Stimulated activated CD8-positive, alpha-beta memory T cell treated with anti-CD3 and anti-CD28 coated beads, Interleukin-4, amount 100 ng/mL, for 1 hour (primary cell): ENCODE data around the gene AHI1.

Experiments
- DNase-seq, 2 donors: peaks; one replicate each; pipeline ENCODE4 v3.0.0-alpha.2; 2020; ENCODE audit warnings: low read depth in 2 of 2, low spot score in 1 of 2

Gene AHI1

DNA sequence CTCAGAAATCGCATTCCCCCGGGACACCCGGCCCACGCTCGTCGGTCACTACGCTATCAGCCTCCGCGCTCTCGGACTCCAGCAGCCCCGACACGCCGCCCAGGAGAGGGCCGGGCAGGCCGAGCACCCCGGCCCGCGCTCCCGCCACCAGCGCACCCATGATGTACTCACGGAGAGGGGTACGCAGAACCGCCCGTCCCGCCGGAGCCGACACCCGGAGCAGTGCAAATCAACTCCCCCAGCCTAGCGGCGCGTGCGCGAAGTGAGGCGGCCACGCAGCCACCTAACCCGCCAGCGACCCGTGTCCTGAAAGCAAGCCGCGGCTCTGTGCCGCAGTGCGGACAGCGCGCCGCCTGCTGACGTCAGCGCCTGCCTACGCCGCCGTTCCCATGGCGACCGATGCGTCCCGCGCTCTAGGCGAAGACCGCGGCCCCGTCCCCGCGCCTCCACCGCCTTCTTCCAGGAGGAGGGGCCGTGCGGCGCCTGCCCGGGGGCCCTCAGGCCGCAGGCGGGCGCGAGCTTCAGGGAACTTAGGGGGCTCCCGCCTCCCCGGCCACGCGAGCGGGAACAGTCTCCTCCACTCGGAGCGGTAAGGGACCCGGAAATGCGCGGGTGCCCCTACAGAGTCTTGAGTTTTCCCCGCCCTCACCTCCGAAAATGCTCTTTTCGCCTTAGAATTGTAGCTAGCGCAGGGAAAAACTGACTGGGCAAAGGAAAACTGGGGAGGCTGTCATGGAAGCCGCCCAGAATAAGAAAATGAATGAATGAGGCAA lies at the start of gene AHI1:
Gene AHI1, minus strand, starts transcription at position 329 of the 773 bp plus-strand sequence. CDS start 5,503 bp downstream, outside the sequence.
- DNase-seq = peak; percentile 79

DNA sequence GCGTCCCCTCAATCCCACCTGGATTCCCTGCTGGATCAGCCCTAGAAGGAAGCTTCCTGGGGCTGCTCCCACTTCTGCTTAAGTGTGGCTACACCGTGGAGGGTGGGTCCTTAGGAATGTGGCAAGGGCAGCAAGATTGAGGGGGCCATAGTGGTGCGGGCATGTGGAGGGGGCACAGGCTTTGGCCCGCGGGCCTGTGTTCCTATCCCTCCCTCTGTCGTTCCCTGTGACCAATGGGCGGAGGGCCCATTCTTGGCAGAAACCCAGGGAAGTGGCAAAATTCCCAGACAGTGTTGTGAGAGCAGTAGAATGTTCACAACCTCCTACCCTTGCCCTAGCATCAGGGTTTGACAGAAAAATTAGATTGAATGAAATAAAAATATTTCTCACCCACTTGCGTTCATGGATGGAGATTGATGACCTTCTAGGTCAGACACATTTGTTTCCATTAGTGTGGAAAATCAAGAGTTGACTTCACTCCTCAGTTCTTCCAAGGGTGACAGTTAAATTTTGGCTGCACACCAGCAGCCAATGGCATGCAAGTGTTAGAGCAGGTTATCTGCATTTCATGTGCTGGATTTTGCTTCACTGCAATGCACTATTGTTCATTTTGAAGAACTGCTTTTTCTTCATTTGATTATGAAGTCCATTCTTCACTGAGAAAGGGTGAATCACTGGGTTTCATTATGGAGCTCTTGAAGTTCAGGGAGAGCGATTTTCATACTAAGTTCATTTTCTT lies 49.3 kb upstream of the AHI1 start:
- no peak for DNase-seq

DNA sequence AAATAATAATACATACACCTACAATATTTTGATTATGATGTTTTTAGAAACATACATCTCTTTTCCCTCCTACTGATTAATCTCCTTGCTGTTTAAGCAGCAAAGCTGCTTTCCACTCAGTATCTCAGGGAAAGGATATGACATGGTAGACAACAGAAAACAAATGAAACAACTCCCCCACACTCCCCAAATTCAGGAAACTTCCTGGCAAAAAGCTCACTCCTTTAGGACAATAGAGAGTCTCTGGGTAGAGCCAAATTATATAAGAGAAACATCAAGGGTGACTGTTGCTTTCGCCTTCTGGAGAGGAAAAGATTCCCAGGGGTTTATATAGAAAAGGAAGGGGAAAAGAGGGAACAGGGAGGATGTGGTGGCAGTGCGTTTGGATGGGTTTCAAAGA lies 48.7 kb upstream of the AHI1 start:
- no peak for DNase-seq

DNA sequence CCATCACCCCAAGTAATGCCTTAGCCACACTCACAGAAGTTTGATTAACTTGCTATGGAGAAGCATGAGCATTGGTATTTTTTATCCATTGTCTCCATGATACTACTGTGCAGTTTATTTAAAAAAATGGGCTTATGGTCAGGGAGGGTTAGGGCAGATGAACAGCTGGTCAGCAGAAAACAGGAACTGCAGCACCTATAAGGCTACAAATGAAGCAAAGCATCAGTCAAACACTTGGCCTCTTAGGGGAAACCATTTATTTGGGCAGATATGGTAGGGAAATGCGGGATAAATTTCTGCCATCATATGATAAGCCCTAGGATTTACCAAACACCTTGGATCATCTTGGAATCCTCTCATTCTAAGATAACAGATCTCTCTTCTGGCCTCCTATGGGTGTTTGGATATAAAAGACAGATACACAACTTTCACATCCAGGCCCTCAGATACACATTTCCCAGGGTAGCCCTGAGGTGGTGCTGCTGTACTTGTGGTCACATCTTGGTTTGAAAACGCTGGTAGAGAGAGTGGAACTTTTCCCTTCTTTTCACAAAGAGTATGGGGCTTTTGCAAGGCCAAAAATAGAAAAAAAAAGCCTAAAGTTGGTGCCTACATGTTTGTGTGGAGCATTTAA lies 42.8 kb upstream of the AHI1 start:
- no peak for DNase-seq

DNA sequence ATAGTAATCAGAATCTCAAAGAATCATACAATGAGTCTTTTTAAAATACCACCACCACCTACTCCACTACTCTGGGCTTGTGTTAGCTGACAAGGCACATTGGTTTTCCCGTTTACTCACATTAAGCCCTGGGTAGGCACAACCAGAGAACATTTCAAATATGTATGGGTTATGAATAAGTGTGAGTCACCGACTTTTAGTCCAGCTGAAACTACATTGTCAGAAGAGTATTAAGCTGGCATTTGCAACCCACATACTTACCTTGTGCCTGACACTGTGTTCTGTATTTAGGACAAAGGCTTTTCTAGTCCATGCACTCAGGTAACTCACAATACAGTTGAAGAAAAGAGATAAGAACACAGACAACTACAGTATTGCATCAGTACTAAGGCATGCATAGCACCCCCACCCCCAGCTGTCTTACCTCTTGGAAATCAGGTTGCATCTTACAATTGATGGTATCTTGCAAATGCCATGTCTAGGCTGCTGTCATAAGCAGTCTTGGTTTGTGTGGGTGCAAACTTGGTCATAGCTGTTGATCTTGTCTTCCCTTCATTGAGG lies 40.3 kb upstream of the AHI1 start:
- DNase-seq = no peak

DNA sequence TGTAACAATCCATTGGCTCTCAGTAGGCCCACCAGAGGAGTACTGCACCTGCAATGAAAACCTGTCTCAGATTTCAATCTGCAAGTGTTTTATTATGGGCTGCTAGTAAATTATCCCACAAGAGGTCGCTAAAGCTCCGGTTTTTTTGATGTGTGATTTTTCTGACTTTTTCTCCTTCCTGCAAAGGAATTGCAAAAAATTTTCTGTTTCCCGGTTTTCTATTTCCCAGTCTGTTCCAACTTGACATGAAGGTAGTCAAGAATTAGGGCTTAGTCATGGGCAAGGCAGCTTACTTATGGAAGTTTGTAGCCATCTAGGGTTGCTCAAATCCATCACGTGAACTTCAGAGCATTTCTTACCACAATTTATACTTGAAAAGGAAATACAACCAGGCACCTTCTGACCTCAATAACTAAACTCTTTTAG lies 38.5 kb upstream of the AHI1 start:
- no peak for DNase-seq

DNA sequence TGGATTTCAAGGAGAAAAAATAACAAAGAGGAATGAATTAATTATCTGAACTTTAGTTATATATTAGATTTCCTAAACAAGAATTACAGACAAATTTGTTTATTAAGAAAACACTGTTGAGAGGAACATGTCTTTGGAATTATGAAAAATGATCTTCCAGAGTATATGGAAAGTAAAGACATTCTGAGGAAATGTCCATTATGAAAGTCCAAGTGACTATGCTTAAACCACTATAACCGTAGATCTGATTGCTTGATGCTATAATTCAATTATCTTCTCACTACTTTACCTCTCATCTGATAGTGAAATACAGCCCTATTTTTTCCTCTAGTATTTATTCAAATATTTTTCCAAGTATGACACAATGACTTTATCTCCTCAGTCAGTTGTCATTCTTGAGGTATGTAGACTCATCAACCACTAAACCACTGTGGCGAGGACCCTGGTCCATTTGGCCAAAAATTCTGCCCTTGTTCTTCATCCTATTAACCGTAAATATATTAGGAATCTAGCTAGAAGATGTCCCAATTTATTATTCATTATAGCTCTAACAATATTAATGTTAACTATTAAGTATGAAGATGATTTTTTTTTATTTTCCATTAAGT lies 37.3 kb upstream of the AHI1 start:
- DNase-seq = no peak

DNA sequence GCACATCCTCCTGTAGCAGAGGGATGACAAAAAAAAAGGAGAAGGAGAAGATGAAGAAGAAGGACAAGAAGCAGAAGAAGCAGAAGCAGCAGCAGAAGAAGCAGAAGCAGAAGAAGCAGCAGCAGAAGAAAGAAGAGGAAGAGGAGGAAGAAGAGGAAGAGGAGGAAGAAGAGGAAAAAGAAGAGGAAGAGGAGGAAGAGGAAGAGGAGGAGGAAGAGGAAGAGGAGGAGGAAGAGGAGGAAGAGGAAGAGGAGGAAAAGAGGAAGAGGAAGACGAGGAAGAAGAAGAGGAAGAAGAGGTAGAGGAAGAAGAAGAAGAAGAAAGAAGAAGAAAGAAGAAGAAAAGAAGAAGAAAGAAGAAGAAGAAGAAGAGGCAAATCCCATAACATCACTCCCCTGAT lies 35.0 kb upstream of the AHI1 start:
- no peak for DNase-seq

DNA sequence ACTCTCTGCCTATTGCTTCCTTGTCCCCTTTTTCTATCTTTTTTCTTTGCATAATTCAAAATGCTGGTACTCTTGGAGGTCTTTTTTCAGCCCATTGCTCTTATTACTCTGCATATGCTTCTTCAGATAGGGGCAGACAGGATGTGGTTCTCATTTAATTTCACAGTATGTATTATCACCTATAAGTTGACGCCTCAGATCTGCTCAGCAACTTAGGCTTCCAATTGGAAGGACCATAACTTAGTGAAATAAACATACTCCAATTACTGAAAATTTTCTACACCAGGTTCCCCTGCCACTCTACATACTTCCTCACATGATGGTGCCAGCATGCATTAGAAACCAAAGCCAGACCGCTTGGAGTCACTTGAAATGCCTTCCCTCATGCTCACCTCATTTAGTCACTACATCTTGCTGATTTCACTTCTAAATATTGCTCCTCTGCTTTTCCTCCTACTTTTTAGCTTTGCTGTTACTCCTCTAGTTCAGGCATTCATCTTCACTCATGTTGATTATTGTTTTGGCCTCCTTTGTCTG lies 34.5 kb upstream of the AHI1 start:
- DNase-seq = no peak

DNA sequence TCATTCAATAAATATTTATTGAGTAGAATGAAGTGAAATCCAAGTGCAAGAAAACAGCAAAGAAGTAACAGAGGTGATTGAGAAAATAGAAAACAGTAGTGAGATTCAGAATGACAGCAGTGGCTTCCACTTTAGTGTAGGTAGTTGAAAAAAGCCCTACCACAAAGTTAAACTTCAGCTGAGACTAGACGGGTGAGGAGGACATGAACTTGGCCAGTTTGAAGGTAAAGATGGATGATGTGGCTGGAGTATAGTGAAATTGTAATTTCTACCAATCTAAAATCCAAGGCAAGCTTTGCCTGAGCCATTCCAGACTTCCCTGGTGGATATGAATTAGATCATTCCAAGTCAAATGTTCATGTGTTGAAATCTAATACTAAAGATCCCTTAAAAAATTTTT lies 32.6 kb upstream of the AHI1 start:
- DNase-seq = no peak

DNA sequence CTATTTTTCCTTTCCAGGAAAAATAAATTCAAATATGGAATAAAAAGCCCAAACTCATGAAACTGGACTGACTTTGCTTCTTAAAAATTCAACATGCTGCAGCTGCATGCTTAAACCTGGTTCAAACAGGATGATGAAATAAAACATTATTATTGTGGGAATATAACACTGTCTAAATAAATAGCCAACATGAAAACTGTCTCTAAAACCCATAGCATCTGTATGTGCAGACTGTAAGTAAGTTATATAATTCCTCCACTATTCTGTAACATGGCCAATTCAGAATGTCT lies 30.4 kb upstream of the AHI1 start:
- no peak for DNase-seq

DNA sequence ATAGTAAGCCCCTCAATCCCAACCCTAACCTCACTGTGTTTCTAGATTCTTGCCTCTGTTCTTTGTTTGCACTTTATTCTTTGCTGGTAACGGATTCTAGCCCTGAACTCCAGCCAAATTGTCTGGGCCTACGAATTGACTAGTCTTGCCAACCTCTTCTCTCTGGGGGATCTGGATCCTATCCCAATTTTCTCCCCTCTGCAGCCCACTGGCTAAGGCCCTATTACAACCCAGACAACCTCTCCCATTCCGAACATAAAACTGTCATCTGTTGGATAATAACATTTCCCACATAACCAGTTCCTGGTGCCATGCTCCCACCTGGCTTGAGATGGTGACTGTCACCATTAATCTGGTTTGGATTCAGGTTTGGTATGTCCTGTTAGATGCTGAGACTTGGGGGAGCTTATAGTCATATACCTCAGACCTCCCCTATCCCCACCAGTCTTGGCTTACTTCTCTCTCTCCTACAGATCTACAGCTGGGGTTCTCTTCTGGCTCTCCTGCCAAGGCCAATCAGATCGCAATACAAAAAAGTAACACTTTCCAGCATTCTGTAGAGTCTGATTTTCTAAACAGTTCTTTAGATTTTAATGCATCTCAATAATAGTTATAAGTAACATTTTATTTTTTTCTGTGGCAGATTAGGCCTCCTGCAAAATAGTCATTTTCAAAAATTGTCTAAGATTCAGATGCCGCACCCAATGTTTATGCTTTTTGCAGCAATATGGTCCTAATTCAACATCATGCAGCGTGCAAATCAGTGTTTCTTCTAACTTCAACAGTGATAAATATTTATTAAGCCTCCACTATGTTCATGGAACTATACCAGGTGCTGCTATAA lies 29.8 kb upstream of the AHI1 start:
- no peak for DNase-seq

DNA sequence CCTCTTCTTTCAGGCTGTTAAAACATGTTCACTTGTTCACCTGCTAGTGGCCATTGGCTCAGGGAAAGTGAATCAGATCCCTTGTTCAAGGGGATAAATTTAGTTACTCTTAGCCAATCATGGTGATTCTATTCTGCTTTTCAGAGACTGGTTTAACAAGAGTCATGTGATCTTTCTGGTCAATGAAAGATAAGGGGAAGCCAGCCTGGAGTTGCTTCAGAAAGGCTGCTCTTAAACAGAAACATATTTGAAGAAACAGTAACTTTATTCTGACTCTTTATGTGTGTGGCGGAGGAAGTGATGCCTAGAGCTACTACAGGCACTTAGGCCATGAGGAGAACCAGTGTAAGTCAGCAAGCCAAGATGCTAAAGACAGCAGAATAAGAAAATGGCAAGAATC lies 28.1 kb upstream of the AHI1 start:
- DNase-seq = no peak

DNA sequence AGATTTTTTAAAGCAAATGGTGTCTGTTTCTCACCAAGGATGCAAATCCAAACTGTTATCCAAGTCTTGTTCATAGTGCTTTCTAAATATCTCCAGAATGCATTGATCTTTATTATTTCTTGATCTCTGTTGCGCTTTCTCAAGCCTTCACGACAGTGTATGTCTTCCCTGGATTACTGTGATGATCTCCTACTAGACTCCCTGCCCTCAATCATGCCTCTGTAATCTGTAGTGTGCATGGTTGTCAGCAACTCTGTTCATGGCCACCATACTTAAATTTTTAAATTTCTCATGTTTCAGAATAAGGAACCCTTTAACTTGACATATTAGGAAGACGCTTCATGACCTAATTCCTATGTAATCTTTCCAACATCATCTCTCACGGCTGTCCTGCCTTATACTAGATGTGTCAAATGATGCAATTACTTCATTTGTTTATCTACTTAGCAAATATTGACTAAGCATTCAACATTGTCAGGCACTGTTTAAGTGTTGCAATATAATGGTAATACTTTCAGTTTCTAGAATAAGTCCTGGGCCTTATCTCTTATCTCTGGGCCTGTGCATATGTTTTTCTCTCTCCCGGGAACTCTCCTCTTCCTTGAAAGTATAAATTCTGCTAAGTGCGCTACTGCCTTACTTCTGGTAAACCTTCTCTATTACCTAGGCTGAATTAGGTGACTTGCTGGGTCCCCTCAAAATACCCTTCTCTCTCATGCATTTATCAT lies 25.6 kb upstream of the AHI1 start:
- DNase-seq = no peak

DNA sequence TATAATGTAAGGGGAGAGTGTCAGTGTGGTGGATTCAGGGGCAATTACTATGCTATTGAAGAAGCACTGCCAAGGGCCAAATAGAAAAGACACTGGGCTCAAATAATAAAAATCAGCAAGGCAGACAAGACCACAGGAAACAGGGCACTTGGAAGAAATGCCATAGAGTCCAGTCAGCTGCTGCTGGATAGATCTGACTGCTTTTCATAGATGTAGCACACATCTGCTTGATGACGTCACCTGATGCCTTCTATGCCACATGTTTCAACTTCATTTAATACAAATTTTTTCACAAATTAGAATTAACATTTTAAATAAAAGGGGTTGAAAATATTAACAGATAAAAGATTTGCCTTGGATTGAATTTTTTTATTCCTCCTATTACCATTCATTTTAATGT lies 23.9 kb upstream of the AHI1 start:
- DNase-seq = no peak

DNA sequence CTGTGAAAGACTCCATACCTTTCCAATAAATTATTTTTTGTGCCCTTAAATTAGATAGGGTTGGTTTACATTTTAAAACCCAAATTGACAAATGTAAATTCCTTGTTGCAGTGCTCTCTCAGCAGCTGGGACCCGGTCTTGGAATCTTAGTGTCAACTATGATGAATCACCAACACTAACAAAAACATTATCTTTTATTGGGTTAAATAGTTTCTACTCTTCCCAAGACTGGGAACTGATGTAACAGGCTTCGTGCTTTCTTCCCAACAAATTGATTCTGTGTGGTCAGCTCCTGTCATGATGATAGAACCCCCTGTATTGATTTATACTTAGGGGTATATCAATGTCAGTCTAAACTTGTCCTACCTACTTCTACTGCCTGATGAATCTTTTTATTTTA lies 23.2 kb upstream of the AHI1 start:
- no peak for DNase-seq

DNA sequence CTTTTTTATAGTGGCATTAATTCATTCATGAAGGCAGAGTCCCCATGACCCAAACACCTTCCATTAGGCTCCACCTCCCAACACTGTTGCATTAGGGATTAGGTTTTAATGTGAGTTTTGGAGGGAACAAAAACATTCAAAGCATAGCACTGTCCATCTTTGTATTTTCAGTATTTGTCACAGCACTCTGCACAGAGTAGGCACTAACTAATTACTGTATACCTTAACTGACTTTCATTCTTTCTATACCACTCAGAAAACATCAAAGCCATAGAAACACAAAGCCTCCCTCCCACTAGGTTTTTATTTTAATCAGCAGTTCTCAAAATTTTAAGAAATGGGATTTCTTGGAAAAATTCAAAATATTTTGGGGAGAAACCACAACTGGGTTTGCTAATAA lies 21.8 kb upstream of the AHI1 start:
- no peak for DNase-seq

DNA sequence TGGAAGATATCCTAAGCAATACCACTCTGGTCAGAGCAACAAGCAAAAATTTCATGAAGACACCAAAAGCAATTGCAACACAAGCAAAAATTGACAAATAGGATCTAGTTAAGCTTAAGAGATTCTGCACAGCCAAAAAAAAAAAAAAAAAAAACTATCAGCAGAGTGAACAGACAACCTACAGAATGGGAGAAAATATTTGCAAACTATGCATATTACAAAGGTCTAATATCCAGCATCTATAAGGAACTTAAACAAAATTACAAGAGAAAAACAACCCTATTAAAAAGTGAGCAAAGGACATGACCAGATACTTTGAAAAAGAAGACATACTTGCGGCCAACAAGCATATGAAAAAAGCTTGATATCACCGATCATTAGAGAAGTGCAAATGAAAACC lies 20.0 kb upstream of the AHI1 start:
- DNase-seq = no peak

DNA sequence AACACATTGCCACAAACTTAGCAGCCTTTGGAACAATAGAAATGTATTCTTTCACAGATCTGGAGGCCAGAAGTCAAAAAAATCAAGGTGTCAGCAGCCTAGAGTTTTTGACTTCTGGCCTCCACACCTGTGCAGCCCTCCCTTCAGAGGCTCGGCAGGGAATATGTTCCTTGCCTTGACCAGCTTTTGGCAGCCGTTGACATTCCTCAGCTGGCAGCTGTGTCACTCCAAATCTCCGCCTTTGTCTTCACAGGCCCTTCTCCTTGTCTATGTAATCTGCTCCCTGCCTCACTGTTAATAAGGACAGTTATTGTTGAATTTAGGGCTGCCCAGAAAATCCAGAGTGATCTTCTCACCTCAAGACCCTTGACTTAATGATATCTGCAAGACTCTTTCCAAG lies 17.2 kb upstream of the AHI1 start:
- DNase-seq = no peak
